SK-N-SH treated with all-trans-retinoic acid at 6 μM for 48 hours (cell line): ENCODE data around the gene ARL5A.

Source experiments
- ARNTL ChIP-seq: fragments of 450-650 bp; formaldehyde crosslinking; IDR thresholded peaks from 2 replicates; pipeline ENCODE4 v1.5.0; 2020; ENCODE audit warnings: low read depth, mild to moderate bottlenecking, moderate library complexity, borderline replicate concordance
- BACH2 ChIP-seq: fragments of 250-450 bp; sonication (Bioruptor Pico); IDR thresholded peaks from 2 replicates; pipeline ENCODE4 v1.9.0; 2021; ENCODE audit warnings: mild to moderate bottlenecking, borderline replicate concordance
- CREB5 ChIP-seq: fragments of 250-450 bp; sonication (Bioruptor Pico); IDR thresholded peaks from 2 replicates; pipeline ENCODE4 v1.5.1; 2020; ENCODE audit warnings: low read depth, mild to moderate bottlenecking, moderate library complexity
- ISL1 ChIP-seq: fragments of 250-450 bp; sonication (Bioruptor Pico); IDR thresholded peaks from 2 replicates; pipeline ENCODE4 v2.1.2; 2022; ENCODE audit warnings: mild to moderate bottlenecking, moderate library complexity
- OSR1 ChIP-seq: fragments of 250-450 bp; sonication (Bioruptor Pico); IDR thresholded peaks from 2 replicates; pipeline ENCODE4 v1.8.0; 2022; ENCODE audit warnings: moderate library complexity, mild to moderate bottlenecking, inconsistent platforms
- PATZ1 ChIP-seq: fragments of 250-450 bp; sonication (Bioruptor Pico); IDR thresholded peaks from 2 replicates; pipeline ENCODE4 v1.8.0; 2020; ENCODE audit warnings: mild to moderate bottlenecking, moderate library complexity, borderline replicate concordance
- TOX ChIP-seq: fragments of 250-450 bp; sonication (Bioruptor Pico); IDR thresholded peaks from 2 replicates; pipeline ENCODE4 v1.8.0; 2021; ENCODE audit warnings: mild to moderate bottlenecking, moderate library complexity, borderline replicate concordance
- ZFP3 ChIP-seq: fragments of 250-450 bp; sonication (Bioruptor Pico); IDR thresholded peaks from 2 replicates; pipeline ENCODE4 v1.5.0; 2020; ENCODE audit warnings: mild to moderate bottlenecking, moderate library complexity
- ZFP30 ChIP-seq: fragments of 450-650 bp; formaldehyde crosslinking; IDR thresholded peaks from 2 replicates; pipeline ENCODE4 v1.5.0; 2022; ENCODE audit warnings: mild to moderate bottlenecking, moderate library complexity
- TF ChIP-seq, protein P1 (sequence below): fragments of 250-450 bp; sonication (Bioruptor Pico); IDR thresholded peaks from 2 replicates; pipeline ENCODE4 v1.5.0; 2020; ENCODE audit warnings: mild to moderate bottlenecking, moderate library complexity

GRCh38 chr2:151802315-151802714 is 25.9 kb downstream of the ARL5A start:
- TF ChIP-seq CREB5 (CRISPR knock-in tag) (no peak), ZFP3 (no peak), PATZ1 (no peak), OSR1 (no peak), ARNTL (CRISPR knock-in tag) (no peak), ISL1 (CRISPR knock-in tag) (no peak), ZFP30 (CRISPR knock-in tag) (no peak), BACH2 (no peak), TOX (CRISPR knock-in tag) (no peak)
- TF ChIP-seq, protein P1, sequence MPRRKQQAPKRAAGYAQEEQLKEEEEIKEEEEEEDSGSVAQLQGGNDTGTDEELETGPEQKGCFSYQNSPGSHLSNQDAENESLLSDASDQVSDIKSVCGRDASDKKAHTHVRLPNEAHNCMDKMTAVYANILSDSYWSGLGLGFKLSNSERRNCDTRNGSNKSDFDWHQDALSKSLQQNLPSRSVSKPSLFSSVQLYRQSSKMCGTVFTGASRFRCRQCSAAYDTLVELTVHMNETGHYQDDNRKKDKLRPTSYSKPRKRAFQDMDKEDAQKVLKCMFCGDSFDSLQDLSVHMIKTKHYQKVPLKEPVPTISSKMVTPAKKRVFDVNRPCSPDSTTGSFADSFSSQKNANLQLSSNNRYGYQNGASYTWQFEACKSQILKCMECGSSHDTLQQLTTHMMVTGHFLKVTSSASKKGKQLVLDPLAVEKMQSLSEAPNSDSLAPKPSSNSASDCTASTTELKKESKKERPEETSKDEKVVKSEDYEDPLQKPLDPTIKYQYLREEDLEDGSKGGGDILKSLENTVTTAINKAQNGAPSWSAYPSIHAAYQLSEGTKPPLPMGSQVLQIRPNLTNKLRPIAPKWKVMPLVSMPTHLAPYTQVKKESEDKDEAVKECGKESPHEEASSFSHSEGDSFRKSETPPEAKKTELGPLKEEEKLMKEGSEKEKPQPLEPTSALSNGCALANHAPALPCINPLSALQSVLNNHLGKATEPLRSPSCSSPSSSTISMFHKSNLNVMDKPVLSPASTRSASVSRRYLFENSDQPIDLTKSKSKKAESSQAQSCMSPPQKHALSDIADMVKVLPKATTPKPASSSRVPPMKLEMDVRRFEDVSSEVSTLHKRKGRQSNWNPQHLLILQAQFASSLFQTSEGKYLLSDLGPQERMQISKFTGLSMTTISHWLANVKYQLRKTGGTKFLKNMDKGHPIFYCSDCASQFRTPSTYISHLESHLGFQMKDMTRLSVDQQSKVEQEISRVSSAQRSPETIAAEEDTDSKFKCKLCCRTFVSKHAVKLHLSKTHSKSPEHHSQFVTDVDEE, result no peak
